Glomerular endothelial cell (primary cell): ENCODE data around the gene NHSL1. TPM values are rescaled to one million over a fixed set of nuclear protein-coding genes. Genes with fewer than 3 reads are reported as not detected.

Experiments
- DNase-seq: peaks from one replicate; pipeline ENCODE4 v3.0.0-alpha.2; 2011; ENCODE audit warnings: low read depth, low spot score; ENCODE audit errors: extremely low read depth
- total RNA-seq: library from RNA; depleted of rRNA; stranded (reverse); fragments of >200 nt; gene quantifications from 2 replicates; pipeline ENCODE4 v1.2.3, GENCODE V29; 2015

The NHSL1 gene
- total RNA-seq, 1 donor from 2014 or later, result 78.2 TPM

- no peak for DNase-seq
Measured at GRCh38 chr6:138525355-138525754, 26.1 kb upstream of the NHSL1 start.

GRCh38 chr6:138524526-138524925 lies 25.2 kb upstream of the NHSL1 start:
- no peak for DNase-seq

GRCh38 chr6:138523347-138524210 lies 24.3 kb upstream of the NHSL1 start:
- no peak for DNase-seq

- no peak for DNase-seq
Measured at GRCh38 chr6:138522611-138523010, 23.3 kb upstream of the NHSL1 start.

- no peak for DNase-seq
Measured at GRCh38 chr6:138521790-138522189, 22.5 kb upstream of the NHSL1 start.

- no peak for DNase-seq
Measured at GRCh38 chr6:138520463-138520862, 21.2 kb upstream of the NHSL1 start.

- no peak for DNase-seq
Measured at GRCh38 chr6:138518054-138518453, 18.8 kb upstream of the NHSL1 start.

- no peak for DNase-seq
Measured at GRCh38 chr6:138517635-138518034, 18.3 kb upstream of the NHSL1 start.

GRCh38 chr6:138515657-138516248 lies 16.5 kb upstream of the NHSL1 start:
- no peak for DNase-seq

- DNase-seq, result no peak
Measured at GRCh38 chr6:138514860-138515540, 15.7 kb upstream of the NHSL1 start.

- DNase-seq, result no peak
Measured at GRCh38 chr6:138512609-138513008, 13.3 kb upstream of the NHSL1 start.

GRCh38 chr6:138510093-138510492 lies 10.8 kb upstream of the NHSL1 start:
- DNase-seq, result no peak

- DNase-seq, result no peak
Measured at GRCh38 chr6:138509371-138509770, 10.1 kb upstream of the NHSL1 start.

GRCh38 chr6:138508676-138508988 lies 9.3 kb upstream of the NHSL1 start:
- DNase-seq, result no peak

- no peak for DNase-seq
Measured at GRCh38 chr6:138507977-138508675, 8.8 kb upstream of the NHSL1 start.

- no peak for DNase-seq
Measured at GRCh38 chr6:138504764-138505689, 5.7 kb upstream of the NHSL1 start.

- no peak for DNase-seq
Measured at GRCh38 chr6:138503881-138504680, 4.8 kb upstream of the NHSL1 start.

GRCh38 chr6:138502546-138502945 lies 3.3 kb upstream of the NHSL1 start:
- no peak for DNase-seq

- no peak for DNase-seq
Measured at GRCh38 chr6:138500867-138501446, 1.7 kb upstream of the NHSL1 start.
